A549 treated with Hydrocortisone at 1 μM for 4 hours (cell line): ENCODE measurements around the gene SLC22A3. TPM values are rescaled to one million over a fixed set of nuclear protein-coding genes. Genes with fewer than 3 reads are reported as not detected.

Experiments used
- total RNA-seq: library from RNA; stranded (reverse); fragments of 200-300 nt; extraction: Qiagen RNA extraction; gene quantifications from 5 replicates; pipeline ENCODE4 v1.2.3, GENCODE V29; 2022

The SLC22A3 gene, protein sequence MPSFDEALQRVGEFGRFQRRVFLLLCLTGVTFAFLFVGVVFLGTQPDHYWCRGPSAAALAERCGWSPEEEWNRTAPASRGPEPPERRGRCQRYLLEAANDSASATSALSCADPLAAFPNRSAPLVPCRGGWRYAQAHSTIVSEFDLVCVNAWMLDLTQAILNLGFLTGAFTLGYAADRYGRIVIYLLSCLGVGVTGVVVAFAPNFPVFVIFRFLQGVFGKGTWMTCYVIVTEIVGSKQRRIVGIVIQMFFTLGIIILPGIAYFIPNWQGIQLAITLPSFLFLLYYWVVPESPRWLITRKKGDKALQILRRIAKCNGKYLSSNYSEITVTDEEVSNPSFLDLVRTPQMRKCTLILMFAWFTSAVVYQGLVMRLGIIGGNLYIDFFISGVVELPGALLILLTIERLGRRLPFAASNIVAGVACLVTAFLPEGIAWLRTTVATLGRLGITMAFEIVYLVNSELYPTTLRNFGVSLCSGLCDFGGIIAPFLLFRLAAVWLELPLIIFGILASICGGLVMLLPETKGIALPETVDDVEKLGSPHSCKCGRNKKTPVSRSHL
- total RNA-seq, result 47.2 to 57.5 TPM (median 53.1 TPM) in 5 replicates

DNA sequence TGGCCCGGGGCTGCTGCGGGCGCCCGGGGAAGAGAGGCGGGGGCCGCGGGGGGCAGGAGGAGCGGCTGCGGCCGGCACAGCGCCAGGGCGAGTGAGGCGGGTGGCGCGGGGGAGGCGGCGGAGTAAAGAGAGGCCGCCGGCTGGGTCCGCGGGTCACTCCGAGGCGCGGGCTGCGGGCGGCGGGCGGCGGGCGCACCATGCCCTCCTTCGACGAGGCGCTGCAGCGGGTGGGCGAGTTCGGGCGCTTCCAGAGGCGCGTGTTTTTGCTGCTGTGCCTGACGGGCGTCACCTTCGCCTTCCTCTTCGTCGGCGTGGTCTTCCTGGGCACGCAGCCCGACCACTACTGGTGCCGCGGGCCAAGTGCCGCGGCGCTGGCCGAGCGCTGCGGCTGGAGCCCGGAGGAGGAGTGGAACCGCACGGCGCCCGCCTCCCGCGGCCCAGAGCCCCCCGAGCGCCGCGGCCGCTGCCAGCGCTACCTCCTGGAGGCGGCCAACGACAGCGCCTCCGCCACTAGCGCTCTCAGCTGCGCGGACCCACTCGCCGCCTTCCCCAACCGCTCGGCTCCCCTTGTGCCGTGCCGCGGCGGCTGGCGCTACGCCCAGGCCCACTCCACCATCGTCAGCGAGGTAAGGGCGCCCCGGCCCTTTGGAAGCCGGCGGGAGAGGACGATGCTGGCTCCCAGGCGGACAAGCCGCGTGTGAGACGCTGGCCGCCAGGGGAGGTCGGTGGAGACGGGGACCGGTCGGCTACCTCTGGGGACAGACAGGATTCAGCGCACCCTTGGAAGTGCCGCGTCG lies at the start of gene SLC22A3:
Gene SLC22A3 (plus strand): TSS at position 156 of the 797 bp plus-strand sequence. CDS start 42 bp downstream, at position 198.

Other genes starting within 250 kb of the SLC22A3 start
- 1.4 to 2.2 TPM (median 2.0 TPM) in 5 replicates for gene SLC22A1, start 226.6 kb upstream of the SLC22A3 start, total RNA-seq
- 0.05 to 0.18 TPM (median 0.05 TPM) in 3 of 5 replicates, not detected in the others for gene SLC22A2, start 89.6 kb upstream of the SLC22A3 start, total RNA-seq